GM19240 (cell line): ENCODE data around the gene KCNMB4.
"Not testable (repeated sequence)": the region's sequence is repeated elsewhere in the genome, so short reads cannot be mapped to it uniquely, and the experiment has no call there.

Source experiments
- DNase-seq: peaks from one replicate; pipeline ENCODE4 v3.0.0; 2011; ENCODE audit warnings: low spot score; ENCODE audit not compliant: insufficient read length

KCNMB4 gene

GRCh38 chr12:70372881-70373280 is 6.8 kb downstream of the KCNMB4 start:
- DNase-seq: no peak

GRCh38 chr12:70379846-70380245 is 13.8 kb downstream of the KCNMB4 start:
- DNase-seq: no peak

GRCh38 chr12:70383484-70383883 is 17.4 kb downstream of the KCNMB4 start:
- no peak for DNase-seq

GRCh38 chr12:70383886-70384285 is 17.8 kb downstream of the KCNMB4 start:
- DNase-seq: no peak

GRCh38 chr12:70386771-70387170 is 20.7 kb downstream of the KCNMB4 start:
- no peak for DNase-seq

- DNase-seq: no peak
These were observed 23.6 kb downstream of the KCNMB4 start for GRCh38 chr12:70389678-70390077.

- DNase-seq: not testable (repeated sequence)
These were observed 26.5 kb downstream of the KCNMB4 start for GRCh38 chr12:70392631-70393030.

- no peak for DNase-seq
These were observed 27.9 kb downstream of the KCNMB4 start for GRCh38 chr12:70393787-70394499.

GRCh38 chr12:70398002-70398401 is 31.9 kb downstream of the KCNMB4 start:
- no peak for DNase-seq

GRCh38 chr12:70398862-70399261 is 32.8 kb downstream of the KCNMB4 start:
- no peak for DNase-seq

- no peak for DNase-seq
These were observed 33.2 kb downstream of the KCNMB4 start for GRCh38 chr12:70399311-70399710.

- no peak for DNase-seq
These were observed 34.0 kb downstream of the KCNMB4 start for GRCh38 chr12:70400124-70400523.

- DNase-seq: no peak
These were observed 36.5 kb downstream of the KCNMB4 start for GRCh38 chr12:70402597-70402996.

GRCh38 chr12:70403826-70404225 is 37.7 kb downstream of the KCNMB4 start:
- DNase-seq: no peak

GRCh38 chr12:70408004-70408790 is 42.1 kb downstream of the KCNMB4 start:
- no peak for DNase-seq

- DNase-seq: no peak
These were observed 49.9 kb downstream of the KCNMB4 start for GRCh38 chr12:70415987-70416386.

- DNase-seq: no peak
These were observed 51.0 kb downstream of the KCNMB4 start for GRCh38 chr12:70417121-70417520.

GRCh38 chr12:70418101-70418500 is 52.0 kb downstream of the KCNMB4 start:
- no peak for DNase-seq

GRCh38 chr12:70422631-70423030 is 56.5 kb downstream of the KCNMB4 start:
- no peak for DNase-seq

GRCh38 chr12:70426620-70427019 is 60.5 kb downstream of the KCNMB4 start:
- DNase-seq: no peak

- no peak for DNase-seq
These were observed 61.5 kb downstream of the KCNMB4 start for GRCh38 chr12:70427611-70428010.

- no peak for DNase-seq
These were observed 64.3 kb downstream of the KCNMB4 start for GRCh38 chr12:70430400-70430799.

GRCh38 chr12:70436836-70437235 is 70.7 kb downstream of the KCNMB4 start:
- DNase-seq: no peak
